Measurements from ENCODE around the gene ITFG1. TPM values are rescaled to one million over a fixed set of nuclear protein-coding genes. Genes with fewer than 3 reads are reported as not detected.

Gene ITFG1
- total RNA-seq, 1 experiment from 2014 or later: 18.0 TPM

GRCh38 chr16:47470810-47471209 lies 9.9 kb upstream of the ITFG1 start:
- H3K27ac ChIP-seq (ENCODE audit: insufficient read length, low read depth, low read length): no peak overlapping the region
- H2BK15ac ChIP-seq (ENCODE audit: low read depth, low read length): no peak overlapping the region
- H4K5ac ChIP-seq (ENCODE audit: insufficient read length, low read depth, low read length): no peak overlapping the region
- H3T11ph ChIP-seq (ENCODE audit: low read length): no peak overlapping the region
- H3K4me3 Mint-ChIP-seq: no peak overlapping the region
- no peaks in the 10 kb centered on the region for H3K9me3 ChIP-seq (ENCODE audit: control insufficient read depth, low read depth, low read length)
- no peaks in the 10 kb centered on the region for H3K79me1 ChIP-seq (ENCODE audit: insufficient read depth, low read depth, low read length, poor library complexity, severe bottlenecking)
- H2BK20ac ChIP-seq (ENCODE audit: low read depth, low read length, poor library complexity, severe bottlenecking): no peak overlapping the region
- DNase-seq: no peak
- H3K27me3 Mint-ChIP-seq (ENCODE audit: low read depth): no peaks in the 10 kb centered on the region; the same call in 1 of the 2 replicates
- no peak for TF ChIP-seq CTCF (conservative IDR thresholded peaks at IDR 0.05)
- no peaks in the 10 kb centered on the region for H3K23me2 ChIP-seq (ENCODE audit: insufficient read length, low read depth, low read length, poor library complexity, severe bottlenecking)
- H4K91ac ChIP-seq (ENCODE audit: insufficient read length, low read depth, low read length): no peak overlapping the region
- no peak overlapping the region for H2BK120ac ChIP-seq (ENCODE audit: low read depth, low read length, poor library complexity, severe bottlenecking)
- H3K9me3 Mint-ChIP-seq: no peaks in the 10 kb centered on the region
- H3K27me3 ChIP-seq (ENCODE audit: insufficient read depth, low read length): no peaks in the 10 kb centered on the region
- H4K8ac ChIP-seq (replicated peaks; ENCODE audit: insufficient read length, low read depth, low read length): no peak overlapping the region
- H3K23ac ChIP-seq (ENCODE audit: insufficient read length, low read depth, low read length): no peak overlapping the region
- no peak overlapping the region for H2AFZ ChIP-seq (ENCODE audit: low read length)
- H3K14ac ChIP-seq (ENCODE audit: insufficient read depth, low read length): no peak overlapping the region
- no peaks in the 10 kb centered on the region; a peak in 1 of 7 replicates for H3K36me3 Mint-ChIP-seq (ENCODE audit: insufficient read depth in 1 of 3, low read depth in 3 of 3)
- H4K20me1 ChIP-seq (ENCODE audit: control insufficient read depth, insufficient read depth, insufficient read length): no peaks in the 10 kb centered on the region
- no peak overlapping the region for H2AK5ac ChIP-seq (ENCODE audit: insufficient read length, low read length)
- H3K4ac ChIP-seq (ENCODE audit: low read depth, low read length): no peak overlapping the region
- H3K18ac ChIP-seq (ENCODE audit: insufficient read length, low read depth, low read length): no peak overlapping the region
- no peak overlapping the region for H3K56ac ChIP-seq (ENCODE audit: insufficient read length, low read depth, low read length)
- no CpG with 5 or more reads among the region's 1 CpG for WGBS (ENCODE audit: extremely low coverage, insufficient read length, low lambda C conversion rate)
- H3K4me2 ChIP-seq (ENCODE audit: insufficient read depth, insufficient read length, low read length): no peak overlapping the region
- no peak overlapping the region for H3K9ac ChIP-seq (ENCODE audit: extremely low read depth, insufficient read length, low read length)
- peaks cover 7 to 15% of the 10 kb centered on the region in 2 experiments for H3K4me1 Mint-ChIP-seq
- H2BK12ac ChIP-seq (ENCODE audit: insufficient read length, low read depth, low read length): no peak overlapping the region
- no peak overlapping the region for H3K27ac Mint-ChIP-seq
- no peaks in the 10 kb centered on the region for H3K79me2 ChIP-seq (ENCODE audit: insufficient read depth, low read length)
- no peaks in the 10 kb centered on the region for H3K4me1 ChIP-seq (ENCODE audit: insufficient read depth, low read length)
- no peak overlapping the region for H2BK5ac ChIP-seq (ENCODE audit: insufficient read length, low read length)
